Jurkat, Clone E6-1 (cell line): ENCODE data around the gene SCFD2.
"Not testable (repeated sequence)": the region's sequence is repeated elsewhere in the genome, so short reads cannot be mapped to it uniquely, and the experiment has no call there.

Experiments used
- DNase-seq: peaks from one replicate; pipeline ENCODE4 v3.0.0-alpha.2; 2011; ENCODE audit warnings: low read depth, low spot score
- H3K4me3 ChIP-seq: 2 replicates; pipeline ENCODE4 v1.5.1; 2011; ENCODE audit warnings: mild to moderate bottlenecking, low read length, control low read depth, moderate library complexity

SCFD2 gene

DNA sequence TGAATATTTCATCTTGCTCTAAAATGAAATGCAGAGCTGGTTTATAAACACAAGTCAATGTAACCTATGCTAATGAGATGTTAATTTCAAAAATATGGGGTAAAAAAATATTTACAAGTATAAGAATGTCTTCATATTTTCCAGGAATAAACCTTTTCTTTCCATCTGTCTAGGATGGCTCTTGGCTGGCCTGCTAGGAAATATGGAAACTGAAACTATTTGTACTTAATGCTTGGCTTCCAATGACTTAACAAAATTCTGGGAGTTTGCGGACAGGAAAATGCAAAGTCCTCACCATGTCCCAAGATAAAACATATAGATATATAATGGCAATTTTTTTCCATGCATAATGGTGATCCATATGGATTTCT lies 168.1 kb downstream of the SCFD2 start:
- no peak overlapping the region for H3K4me3 ChIP-seq
- no peak for DNase-seq

DNA sequence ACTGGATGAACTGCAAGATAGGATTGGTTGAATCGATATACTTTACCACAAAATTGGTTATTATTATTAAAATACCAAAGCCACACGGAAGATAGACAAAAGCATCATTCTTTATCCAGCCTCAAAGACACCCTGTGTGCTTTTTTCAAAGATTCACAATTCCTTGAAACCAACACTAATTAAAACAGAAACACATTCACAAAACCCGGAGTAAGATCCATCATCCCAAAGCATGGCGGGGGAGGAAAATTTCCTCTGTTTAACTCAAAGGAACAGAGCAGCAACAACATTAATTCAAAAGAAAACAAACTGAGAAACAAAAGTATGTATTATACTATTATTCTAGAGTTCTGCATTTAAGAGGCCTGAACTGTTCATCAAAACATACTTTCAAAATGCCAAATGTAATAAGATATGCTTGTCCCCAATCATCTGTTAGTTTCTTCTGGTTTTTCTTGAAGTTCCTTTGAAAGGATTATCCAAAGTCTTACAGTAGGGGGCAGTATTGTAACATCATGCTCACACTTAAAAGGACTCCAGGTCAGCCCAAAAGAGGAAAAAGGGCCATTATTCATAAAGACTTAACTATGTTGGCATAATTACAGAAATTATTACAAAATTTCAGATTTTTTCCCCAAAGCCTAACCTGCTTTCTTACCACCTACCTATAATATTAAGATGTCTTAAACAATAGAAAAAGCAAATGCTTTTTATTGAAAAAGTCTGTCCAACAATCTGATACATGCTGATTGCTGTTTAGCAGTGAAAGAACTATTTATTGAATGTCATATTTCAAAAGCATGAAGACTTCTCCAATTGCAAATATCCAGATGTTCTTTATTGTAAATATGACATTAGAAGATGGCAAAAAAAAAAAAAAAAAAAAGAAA lies 168.7 kb downstream of the SCFD2 start:
- no peak overlapping the region for H3K4me3 ChIP-seq
- peak; percentile 78 for DNase-seq

DNA sequence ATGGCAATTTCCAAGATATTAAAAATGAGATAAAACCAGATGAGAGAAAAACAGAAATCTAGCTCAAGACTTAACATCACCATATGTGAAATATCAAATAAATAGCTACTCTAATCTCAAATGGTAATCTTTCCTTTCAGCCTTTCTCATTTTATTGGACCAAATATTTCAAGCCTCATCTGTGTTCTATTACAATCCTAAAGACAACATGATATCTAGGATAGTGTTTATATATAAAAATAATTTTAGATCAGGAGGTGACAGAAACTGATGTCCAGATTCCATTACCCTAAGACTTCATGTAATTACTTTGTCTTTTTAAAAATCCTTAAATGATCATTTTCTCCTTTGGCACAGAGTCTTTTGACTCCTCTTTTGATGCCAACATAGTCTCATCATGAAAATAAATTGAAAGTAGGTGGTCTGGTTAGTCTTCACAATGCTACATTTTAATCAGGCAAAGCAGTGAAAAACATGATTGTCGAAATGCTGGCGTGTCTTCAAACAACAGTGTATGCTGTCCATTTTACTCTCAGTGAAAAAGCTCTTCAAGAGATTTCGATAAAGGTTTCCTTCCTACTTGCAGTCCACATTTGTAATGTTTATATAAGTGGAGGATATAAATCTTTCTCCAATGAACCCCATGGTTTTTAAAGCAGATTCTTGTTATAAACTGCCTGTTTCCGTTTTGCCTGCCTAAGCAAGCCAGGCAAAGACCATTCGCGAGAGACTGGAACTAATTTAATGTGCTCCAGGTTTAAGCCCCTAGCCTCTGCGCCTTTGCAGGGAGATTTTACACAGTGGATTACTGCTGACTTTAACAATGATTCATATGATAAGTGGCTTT lies 169.8 kb downstream of the SCFD2 start:
- no peak overlapping the region for H3K4me3 ChIP-seq
- no peak for DNase-seq

DNA sequence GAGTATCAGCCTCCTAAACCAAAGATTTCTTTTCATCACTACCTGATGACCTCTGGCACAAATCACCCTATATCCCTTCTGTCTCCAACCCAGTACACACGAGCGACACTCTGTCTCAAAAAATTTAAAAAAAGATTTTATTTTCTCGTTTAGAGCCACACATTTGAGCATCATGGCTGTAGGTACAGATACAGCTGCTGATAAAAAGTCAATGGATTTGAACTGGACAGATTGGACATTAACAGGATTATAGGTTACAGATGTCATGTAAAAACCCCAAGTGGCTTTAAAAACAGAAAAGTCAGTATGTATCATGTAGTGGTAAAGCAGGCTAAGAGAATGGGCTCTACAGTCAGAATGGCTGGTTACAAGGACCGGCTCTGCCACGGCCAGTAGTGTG lies 171.1 kb downstream of the SCFD2 start:
- H3K4me3 ChIP-seq = no peak overlapping the region
- no peak for DNase-seq

DNA sequence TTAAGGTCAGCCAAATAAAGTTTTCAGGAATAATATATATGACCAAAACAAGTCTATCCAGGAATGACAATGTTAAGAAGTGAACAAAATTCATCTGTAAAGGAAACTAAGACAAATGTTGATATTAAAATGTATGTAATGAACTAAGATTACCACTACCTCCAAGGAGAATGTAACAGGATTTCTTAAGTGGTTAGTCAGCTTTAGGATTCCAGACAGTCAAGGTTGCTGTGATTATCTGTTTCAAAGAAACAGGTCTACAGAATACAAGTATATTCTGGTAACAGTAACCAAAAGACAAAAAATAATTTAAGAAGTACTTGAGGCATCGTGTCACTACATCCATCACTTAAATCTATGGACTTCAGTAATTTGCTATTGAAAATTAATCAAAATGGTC lies 172.8 kb downstream of the SCFD2 start:
- no peak for DNase-seq
- no peak overlapping the region for H3K4me3 ChIP-seq

DNA sequence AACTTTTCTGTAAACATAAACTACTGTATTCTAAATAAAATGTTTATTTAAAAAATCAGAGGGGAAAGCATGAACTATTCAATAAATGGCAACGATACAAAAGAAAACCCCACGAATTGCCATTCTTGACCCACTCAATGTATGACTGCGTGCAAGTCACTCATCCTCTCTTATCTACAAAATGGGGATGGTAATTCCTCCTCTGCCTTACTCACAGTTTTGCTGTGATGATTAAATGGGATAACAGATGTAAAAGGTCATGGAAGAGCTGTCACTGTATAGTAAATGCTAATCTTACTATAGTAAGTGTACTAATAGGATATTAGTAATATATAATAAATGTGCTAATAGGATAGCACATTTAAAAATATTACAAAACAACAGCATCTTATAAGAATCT lies 173.4 kb downstream of the SCFD2 start:
- H3K4me3 ChIP-seq = no peak overlapping the region
- no peak for DNase-seq

DNA sequence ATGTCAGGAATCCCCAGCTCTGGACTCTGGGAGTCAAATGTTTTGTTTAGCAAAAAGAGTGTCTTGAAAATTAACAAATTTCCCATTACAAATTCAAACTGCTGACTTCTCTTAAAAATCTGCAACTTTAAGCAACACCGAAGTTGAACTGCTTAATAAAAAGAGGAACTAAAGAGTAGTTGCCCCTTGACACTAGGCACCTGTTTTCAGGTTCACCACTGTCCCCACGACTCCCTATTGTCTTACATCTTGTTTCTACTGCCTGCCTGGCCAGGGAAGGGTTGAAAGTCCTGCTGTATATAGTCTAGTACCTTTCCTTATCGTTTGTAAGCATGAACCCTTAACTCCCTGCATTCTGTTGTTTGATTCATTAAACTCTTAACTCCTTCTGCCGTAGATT lies 173.9 kb downstream of the SCFD2 start:
- DNase-seq = no peak
- H3K4me3 ChIP-seq = no peak overlapping the region

DNA sequence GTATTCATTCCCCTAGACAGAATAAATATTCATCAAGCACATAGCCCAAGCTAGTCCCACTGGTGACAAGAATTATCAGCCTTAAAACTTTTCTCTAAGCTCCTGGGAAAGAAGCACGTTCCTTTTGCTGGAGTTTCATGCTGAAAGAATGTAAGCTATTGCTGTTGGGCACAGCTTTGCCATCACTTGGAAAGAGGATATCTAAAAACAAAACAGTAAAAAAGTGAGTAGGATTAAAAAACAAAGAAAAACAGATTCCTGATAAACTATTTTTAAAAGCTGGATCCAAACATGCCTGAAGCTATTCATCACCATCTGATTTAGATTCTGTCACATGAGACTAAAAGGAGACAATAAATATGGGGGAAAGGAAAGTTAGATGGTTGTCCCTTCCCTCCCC lies 176.8 kb downstream of the SCFD2 start:
- no peak overlapping the region for H3K4me3 ChIP-seq
- no peak for DNase-seq

DNA sequence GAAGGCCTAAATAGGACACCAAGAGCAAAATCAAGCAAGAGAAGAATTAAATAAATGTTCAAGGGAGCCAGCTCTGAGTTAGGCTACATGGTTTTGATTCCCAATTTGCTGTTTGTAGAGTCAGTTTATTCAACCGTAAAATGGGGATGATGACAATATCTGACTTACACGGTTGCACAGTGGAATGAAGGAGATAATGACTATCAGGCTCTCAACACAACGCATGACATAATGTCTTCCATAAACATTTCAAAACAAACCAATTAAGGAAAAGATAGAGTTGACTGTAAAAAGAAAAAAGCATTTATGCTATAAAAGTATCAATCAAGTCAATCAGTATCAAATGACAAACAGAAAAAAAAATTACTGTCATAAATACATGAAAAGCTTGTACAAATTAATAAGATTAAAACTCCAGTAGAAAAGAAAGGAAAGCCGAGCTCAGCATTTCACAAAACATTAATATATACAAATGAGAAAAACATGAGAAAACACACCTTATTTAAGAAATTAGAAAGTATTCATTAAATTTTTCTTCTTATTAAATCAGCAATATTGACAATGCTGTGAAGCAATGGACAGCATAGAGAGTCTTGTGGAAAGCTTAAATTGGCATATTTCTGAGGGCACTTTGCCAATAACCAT lies 179.0 kb downstream of the SCFD2 start:
- no peak overlapping the region for H3K4me3 ChIP-seq

DNA sequence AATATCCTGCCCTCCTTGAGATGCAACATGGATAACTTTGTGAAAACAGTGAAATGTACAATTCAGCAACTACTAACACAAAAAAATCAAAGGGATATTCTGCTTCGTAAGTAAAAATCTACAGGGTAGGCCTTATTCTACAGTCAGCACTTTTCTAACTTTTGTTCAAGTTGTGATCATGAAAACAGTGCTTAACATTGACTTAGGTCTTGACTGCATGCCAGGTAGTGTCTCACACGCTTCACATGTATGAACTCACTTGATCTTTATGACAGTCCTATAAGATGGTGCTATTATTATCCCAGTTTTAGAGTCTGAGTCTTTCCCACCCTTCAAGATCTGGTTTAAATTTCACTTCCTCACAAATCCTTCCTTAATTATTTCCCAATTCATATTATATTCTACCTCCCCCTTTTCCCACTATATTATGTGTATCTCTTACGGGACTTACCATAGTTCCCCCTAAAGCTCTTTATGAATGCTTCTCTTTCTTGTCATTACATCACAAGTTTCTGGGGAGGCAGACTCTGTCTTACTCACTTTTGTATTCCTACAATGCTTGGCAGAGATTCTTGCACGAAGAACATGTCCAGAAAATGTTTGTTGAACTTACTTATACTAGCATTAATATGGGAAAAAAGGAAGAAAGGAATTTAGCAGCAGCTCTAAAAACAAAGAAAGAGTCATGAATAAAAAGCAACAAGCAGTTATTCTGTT lies 179.8 kb downstream of the SCFD2 start:
- no peak for DNase-seq
- no peak overlapping the region for H3K4me3 ChIP-seq

More for the DNA sequence above, 179.0 kb downstream of the SCFD2 start:
- DNase-seq = no peak

DNA sequence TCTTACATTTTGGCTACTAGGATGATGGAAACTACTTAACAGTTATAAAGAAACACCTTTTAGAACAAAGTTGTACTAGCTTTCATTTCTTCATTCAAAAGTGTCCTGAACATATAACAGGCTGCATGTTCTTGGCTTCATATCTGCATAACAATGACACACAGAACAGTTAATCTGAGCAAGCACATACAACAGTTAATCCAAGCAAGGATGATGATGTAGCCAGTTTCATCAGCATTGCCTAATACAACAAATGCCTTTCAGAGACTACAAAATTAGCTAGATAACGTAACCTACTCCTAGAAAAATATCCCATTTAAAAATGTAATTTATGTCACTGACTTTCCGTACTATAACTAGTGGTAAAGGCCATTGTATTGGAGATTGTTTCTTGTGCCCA lies 182.1 kb downstream of the SCFD2 start:
- DNase-seq = no peak
- no peak overlapping the region for H3K4me3 ChIP-seq

DNA sequence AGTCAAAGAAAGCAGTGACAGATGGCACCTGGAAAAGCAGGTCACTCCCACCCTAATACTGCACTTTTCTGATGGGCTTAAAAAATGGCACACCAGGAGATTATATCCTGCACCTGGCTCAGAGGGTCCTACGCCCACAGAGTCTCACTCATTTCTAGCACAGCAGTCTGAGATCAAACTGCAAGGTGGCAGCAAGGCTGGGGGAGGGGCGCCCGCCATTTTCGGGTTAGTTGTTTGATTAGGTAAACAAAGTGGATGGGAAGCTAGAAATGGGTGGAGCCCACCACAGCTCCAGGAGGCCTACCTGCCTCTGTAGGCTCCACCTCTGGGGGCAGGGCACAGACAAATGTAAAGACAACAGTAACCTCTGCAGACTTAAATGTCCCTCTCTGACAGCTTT lies 188.1 kb downstream of the SCFD2 start:
- DNase-seq, H3K4me3 ChIP-seq: not testable (repeated sequence)

DNA sequence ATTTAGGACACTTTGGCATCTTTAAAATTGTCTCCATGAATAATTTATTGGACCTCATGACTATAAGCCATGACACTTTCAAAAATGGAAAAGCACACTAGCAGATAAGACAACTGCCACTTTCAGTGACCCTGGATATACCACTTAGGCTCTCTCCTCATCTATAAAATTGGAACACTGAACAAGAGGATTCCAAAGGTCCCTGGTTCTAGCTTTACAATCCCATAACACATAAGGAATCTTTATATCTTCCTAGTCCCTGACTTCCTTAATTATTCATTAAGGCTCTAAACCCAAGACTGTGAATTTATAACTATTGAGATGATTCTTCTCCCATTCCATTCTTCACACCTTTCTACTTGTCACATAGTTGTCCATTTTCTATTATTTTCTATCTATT lies 190.2 kb downstream of the SCFD2 start:
- no peak overlapping the region for H3K4me3 ChIP-seq
- DNase-seq = no peak

DNA sequence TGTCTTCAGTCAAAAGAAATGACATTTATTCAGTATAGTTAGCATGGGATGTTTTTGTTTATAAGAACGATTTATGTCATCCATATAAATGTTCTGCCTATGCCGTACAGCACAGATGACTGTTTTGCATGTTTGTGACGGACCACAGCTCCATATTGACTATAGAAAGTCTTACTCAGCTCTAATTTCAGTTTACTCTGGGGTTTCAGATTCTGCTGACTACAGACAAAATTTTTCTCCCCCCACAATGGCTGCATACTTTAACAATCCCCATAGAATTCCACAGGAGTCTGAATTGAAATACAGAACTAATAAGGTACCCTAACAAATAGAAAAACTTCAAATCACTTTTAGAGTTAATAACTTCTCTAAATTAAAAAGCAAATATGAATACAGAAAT lies 191.0 kb downstream of the SCFD2 start:
- H3K4me3 ChIP-seq = no peak overlapping the region
- no peak for DNase-seq

DNA sequence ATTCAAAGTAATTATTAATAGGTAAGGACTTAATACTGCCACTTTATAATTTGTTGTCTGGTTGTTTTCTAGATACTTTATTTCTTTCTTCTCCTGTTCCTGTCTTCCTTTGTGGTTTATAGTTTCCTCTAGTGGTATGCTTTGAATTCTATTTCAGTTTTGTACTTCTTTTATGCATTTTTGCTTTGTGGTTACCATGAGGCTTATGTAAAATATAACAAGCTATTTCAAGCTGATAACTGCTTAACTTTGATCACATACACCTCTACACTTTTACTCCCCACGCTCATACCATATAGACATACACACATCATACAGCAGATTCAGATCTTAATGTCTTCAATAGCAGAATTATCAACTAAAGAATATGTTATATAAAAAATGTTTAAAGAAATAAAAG lies 192.3 kb downstream of the SCFD2 start:
- H3K4me3 ChIP-seq = no peak overlapping the region
- DNase-seq = peak; percentile 78

DNA sequence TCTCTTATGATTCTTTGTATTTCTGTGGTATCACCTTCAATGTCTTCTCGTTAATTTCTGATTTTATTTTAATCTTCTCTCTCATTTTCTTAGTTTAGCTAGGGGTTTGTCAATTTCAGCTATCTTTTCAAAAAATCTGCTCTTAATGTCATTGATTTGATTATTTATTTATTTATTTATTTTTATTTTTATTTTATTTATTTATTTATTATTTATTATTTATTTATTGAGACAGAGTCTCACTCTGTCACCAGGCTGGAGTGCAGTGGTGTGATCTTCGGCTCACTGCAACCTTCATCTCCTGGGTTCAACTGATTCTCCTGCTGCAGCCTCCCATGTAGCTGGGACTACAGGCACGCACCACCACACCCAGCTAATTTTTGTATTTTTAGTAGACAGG lies 194.1 kb downstream of the SCFD2 start:
- no peak for DNase-seq
- H3K4me3 ChIP-seq = no peak overlapping the region

DNA sequence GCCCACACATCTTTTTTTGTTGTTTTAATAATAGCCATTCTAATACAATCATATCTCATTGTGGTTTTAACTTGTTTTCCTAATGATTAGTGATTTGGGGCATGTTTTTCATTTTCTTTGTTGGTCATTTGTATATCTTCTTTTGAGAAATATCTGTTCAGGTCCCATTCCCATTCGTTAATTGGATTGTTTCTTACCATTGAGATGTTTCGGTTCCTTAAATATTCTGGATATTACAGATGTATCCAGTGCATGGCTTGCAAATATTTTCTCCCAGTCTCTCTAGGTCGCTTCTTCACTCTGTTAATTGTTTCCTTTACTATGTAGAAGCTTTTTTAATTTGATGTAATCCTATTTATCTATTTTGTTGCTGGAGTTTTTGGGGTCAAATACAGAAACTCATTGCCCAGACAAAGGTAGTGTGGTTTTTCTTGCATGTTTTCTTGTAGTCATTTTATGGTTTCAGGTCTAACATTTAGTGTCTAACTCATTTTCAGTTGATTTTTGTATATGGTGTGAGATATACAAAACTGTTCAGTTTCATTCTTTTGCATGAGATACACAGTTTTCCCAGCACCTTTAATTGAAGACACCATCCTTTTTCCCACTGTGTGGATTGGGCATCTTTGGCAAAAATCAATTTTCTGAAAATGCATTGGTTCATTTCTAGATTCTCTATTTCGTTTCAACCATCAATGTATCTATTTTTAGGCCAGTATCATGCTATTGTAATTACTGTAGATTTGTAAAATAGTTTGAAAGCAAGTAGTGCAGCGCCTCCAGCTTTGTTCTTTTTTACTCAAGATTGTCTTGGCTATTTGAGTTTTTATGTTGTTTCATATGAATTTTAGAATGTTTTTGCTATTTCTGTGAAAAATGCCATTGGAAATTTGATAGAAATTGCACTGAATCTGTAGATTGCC lies 195.9 kb downstream of the SCFD2 start:
- no peak for DNase-seq
- no peak overlapping the region for H3K4me3 ChIP-seq

DNA sequence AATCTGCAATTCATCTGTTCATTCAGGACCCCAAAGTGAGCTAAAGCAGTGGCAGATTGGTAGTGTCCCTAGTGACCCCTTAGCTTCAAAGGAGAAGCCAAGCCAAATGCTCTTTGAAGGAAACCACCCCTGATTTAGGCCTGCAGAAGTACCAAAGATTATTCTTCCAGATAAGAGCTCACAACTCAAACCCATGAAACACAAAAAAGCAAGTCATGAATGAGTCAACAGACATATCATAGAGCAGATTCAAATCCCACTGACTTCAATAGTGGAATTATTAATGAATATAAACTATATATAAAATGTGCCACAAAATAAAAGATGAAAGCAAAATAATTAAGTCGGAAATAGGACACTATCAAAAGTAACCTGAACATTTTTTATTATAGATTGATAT lies 197.6 kb downstream of the SCFD2 start:
- H3K4me3 ChIP-seq = no peak overlapping the region
- no peak for DNase-seq
